Activated CD4-positive, alpha-beta T cell treated with anti-CD3 and anti-CD28 coated beads for 36 hours (primary cell): ENCODE measurements around the gene GSG1. TPM values are rescaled to one million over a fixed set of nuclear protein-coding genes. Genes with fewer than 3 reads are reported as not detected.
"Not testable (repeated sequence)": the region's sequence is repeated elsewhere in the genome, so short reads cannot be mapped to it uniquely, and the experiment has no call there.

ENCODE experiments used
- ATAC-seq: fragments of 200-7000 bp; cut with Tn5 transposase; one replicate; pipeline ENCODE4 v1.10.0; 2021; ENCODE audit warnings: mild to moderate bottlenecking, moderate library complexity
- CTCF ChIA-PET: fragments of 350-600 bp; sonication (Branson Sonifier 250); formaldehyde crosslinking; loops from one replicate; lab custom pipeline; 2021; ENCODE audit warnings: antibody characterized with exemption; lab: Charles Lee
- POLR2A ChIA-PET: fragments of 350-600 bp; sonication (Branson Sonifier 250); formaldehyde crosslinking; loops from one replicate; lab custom pipeline; 2021; ENCODE audit warnings: antibody characterized with exemption, inconsistent platforms; lab: Charles Lee
- DNase-seq: peaks from one replicate; pipeline ENCODE4 v3.0.0-alpha.2; 2020
- H3K27ac Mint-ChIP-seq: one replicate; pipeline ENCODE4 v1.8.0; 2021; ENCODE audit warnings: mixed read lengths
- H3K27me3 Mint-ChIP-seq: one replicate; pipeline ENCODE4 v1.8.0; 2021; ENCODE audit warnings: mixed read lengths
- H3K36me3 Mint-ChIP-seq: one replicate; pipeline ENCODE4 v1.8.0; 2021; ENCODE audit warnings: low read depth, mixed read lengths
- H3K4me1 Mint-ChIP-seq: one replicate; pipeline ENCODE4 v1.8.0; 2021; ENCODE audit warnings: mixed read lengths
- H3K4me3 Mint-ChIP-seq: one replicate; pipeline ENCODE4 v1.8.0; 2021; ENCODE audit warnings: mild to moderate bottlenecking, moderate library complexity, mixed read lengths
- H3K9me3 Mint-ChIP-seq: one replicate; pipeline ENCODE4 v1.8.0; 2021; ENCODE audit warnings: low read depth, mixed read lengths
- intact Hi-C, 2 experiments: fragments of 100-400 bp; cut with DNase I in 1 of 2; cut with micrococcal nuclease in 1 of 2; formaldehyde crosslinking; loops; one replicate each; pipeline versions ENCODE4 v1.14.2 to v1.15.1; 2022 to 2024; cut with DNase I, micrococcal nuclease
- total RNA-seq, 2 experiments: library from RNA; stranded (reverse); gene quantifications; one replicate each; pipeline ENCODE4 v1.2.3, GENCODE V29; 2021

The GSG1 gene
- total RNA-seq, 2 experiments from 2014 or later, result not detected

DNA sequence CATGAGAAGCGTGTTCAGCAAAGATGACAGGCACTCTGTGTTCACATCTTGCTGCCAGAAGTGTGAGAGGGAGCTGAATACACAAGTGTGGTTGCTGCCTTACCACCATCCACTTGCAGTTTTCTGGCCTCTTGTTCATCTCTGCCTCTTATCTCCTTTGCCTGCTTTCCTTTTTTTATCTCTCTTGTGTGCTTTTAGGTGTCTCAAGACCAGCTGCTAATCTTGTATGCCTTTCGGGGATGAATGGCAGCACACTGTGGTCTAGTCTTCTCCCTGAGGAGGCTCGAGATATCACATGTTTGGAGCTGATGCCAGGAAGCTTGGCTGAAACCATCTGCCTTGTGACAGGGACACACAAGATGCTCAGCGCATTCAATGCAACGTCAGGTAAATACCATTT lies 42.1 kb downstream of the GSG1 start:
- no peaks in the 10 kb centered on the region for H3K27me3 Mint-ChIP-seq
- no peak overlapping the region for H3K27ac Mint-ChIP-seq
- no peaks in the 10 kb centered on the region for H3K9me3 Mint-ChIP-seq
- intact Hi-C loops, result no loop called here
- ChIA-PET CTCF (interaction anchor here (0.8 kb wide), 1 partner anchor 151 kb away, joined by 3 read pairs; no protein-coding TSS in a partner anchor), POLR2A (no interaction called here)
- H3K4me3 Mint-ChIP-seq, result no peak overlapping the region
- H3K4me1 Mint-ChIP-seq, result peaks cover 4% of the 10 kb centered on the region
- ATAC-seq, result no peak
- DNase-seq, result no peak
- H3K36me3 Mint-ChIP-seq, result peaks cover 21% of the 10 kb centered on the region

DNA sequence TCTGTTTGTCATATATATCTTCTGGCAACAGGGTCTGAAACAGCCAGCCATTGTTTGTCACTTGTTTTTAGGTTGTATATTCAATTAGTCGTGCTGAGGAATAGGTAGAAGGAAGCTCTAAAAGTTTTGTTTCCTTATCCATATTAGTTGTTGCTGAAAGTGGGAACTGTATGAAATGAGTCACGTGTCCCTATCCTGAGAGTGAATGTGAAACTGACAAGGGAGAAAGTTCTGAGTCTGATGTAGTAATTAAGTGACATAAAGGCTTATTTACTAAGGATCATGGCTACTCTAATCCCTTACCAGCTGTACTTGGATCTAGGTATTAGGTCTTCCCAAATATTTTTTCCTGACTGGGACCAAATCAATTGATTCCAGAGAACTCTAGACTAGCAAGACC lies 42.9 kb downstream of the GSG1 start:
- CTCF ChIA-PET, result no interaction called here
- H3K27me3 Mint-ChIP-seq, result no peaks in the 10 kb centered on the region
- no peak overlapping the region for H3K27ac Mint-ChIP-seq
- POLR2A ChIA-PET, result no interaction called here
- H3K4me3 Mint-ChIP-seq, result no peak overlapping the region
- intact Hi-C loops, result no loop called here
- DNase-seq (no peak), ATAC-seq (no peak)
- peaks cover 27% of the 10 kb centered on the region for H3K36me3 Mint-ChIP-seq
- H3K4me1 Mint-ChIP-seq, result peaks cover 4% of the 10 kb centered on the region
- H3K9me3 Mint-ChIP-seq, result no peaks in the 10 kb centered on the region

DNA sequence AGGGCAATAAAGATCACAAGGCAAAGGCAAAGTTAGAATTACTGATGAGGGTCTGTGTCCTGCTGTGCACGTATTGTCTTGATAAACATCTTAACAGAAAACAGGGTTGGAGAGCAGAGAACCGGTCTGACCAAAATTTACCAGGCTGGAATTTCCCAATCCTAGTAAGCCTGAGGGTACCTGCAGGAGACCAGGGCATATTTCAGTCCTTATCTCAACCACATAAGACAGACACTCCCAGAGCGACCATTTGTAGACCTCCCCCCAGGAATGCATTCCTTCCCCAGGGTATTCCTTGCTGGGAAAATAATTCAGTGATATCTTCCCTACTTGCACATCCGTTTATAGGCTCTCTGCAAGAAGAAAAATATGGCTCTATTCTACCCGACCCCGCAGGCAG lies 49.9 kb downstream of the GSG1 start:
- POLR2A ChIA-PET, H3K27me3 Mint-ChIP-seq, intact Hi-C loops, DNase-seq, H3K4me3 Mint-ChIP-seq, H3K27ac Mint-ChIP-seq, ATAC-seq: not testable (repeated sequence)
- Mint-ChIP-seq H3K9me3 (peaks cover 11% of the 10 kb centered on the region), H3K4me1 (peaks cover 24% of the 10 kb centered on the region), H3K36me3 (peaks cover 21% of the 10 kb centered on the region)
- CTCF ChIA-PET, result interaction anchor here (1.0 kb wide), 1 partner anchor 45 kb away, joined by 3 read pairs; no protein-coding TSS in a partner anchor

DNA sequence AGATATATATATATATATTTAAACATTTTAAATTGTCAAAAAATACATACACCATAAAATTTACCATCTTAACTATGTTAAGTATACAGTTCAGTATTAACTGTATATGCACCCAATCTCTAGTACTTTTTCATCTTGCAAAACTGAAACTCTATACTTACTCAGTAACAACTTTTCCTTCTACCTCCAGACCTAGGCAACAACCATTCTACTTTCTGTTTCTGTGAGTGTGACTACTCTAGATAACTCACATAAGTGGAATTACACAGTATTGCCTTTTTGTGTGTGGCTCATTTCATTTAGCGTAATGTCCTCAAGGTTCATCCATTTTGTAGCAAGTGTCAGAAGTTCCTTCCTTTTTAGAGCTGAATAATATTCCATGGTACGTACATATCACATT lies 51.0 kb downstream of the GSG1 start:
- no peaks in the 10 kb centered on the region for H3K27me3 Mint-ChIP-seq
- peak overlapping the region; percentile 43 for H3K27ac Mint-ChIP-seq
- DNase-seq (no peak), ATAC-seq (peak; percentile 97)
- ChIA-PET POLR2A (no interaction called here), CTCF (interaction anchor here (0.7 to 1.6 kb wide), 3 partner anchors 160 to 265 kb away, joined by 3 read pairs; no protein-coding TSS in a partner anchor)
- no peak overlapping the region for H3K4me3 Mint-ChIP-seq
- intact Hi-C loops, result loop anchor here in 1 of 2 experiments (1.0 kb wide), 1 partner anchor 144 kb away; the partner anchor contains the start of gene EMP1
- H3K36me3 Mint-ChIP-seq, result peaks cover 16% of the 10 kb centered on the region
- peaks cover 13% of the 10 kb centered on the region for H3K9me3 Mint-ChIP-seq
- H3K4me1 Mint-ChIP-seq, result peaks cover 26% of the 10 kb centered on the region

DNA sequence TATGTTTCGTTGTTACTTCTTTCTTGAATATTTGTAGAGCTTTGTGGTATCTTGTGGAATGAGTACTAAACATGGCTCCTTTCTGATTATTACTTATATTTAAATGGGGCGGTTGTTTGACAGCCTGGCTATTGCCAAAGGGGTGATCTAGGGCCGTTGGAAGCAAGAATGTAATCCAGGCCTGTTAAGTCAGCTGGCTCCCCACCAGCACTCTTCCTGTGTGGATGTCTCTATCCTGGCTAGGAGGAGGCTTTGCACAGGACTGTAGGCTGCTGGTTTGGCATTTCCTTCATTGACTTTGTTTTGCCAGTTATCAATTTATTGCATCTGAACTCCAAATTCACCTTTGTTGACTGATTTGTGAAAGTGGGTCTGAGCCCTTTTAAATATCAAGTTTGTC lies 53.7 kb downstream of the GSG1 start:
- ChIA-PET POLR2A (no interaction called here), CTCF (no interaction called here)
- Mint-ChIP-seq H3K27me3 (no peaks in the 10 kb centered on the region), H3K9me3 (peaks cover 13% of the 10 kb centered on the region), H3K27ac (no peak overlapping the region), H3K4me1 (peaks cover 44% of the 10 kb centered on the region), H3K4me3 (no peak overlapping the region), H3K36me3 (peaks cover 5% of the 10 kb centered on the region)
- ATAC-seq (no peak), DNase-seq (no peak)
- intact Hi-C loops, result loop anchor here (5.0 kb wide), 2 partner anchors 153 to 263 kb away; partner anchors contain the start of gene APOLD1 (in 1 of the 2)

DNA sequence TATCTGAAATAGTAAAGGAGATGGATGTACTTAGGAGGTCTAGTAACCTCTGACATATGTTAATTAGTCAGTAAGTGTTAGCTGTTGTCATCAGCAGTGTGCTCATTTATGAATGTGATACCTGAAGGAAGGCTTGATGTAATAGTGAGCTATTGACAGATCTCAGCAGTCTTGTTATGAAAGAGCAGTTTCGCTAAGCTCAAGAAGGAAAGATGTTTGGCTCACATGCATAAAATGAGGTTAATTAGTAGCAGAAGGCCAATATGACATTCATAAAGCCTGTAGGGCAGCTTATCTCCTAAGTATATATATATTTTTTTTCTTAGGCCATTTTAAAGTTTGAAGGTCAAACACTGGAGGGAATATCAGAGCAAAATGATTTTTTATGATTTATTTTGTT lies 56.5 kb downstream of the GSG1 start:
- Mint-ChIP-seq H3K36me3 (peaks cover 2% of the 10 kb centered on the region), H3K27ac (peak overlapping the region; percentile 31), H3K4me1 (peaks cover 38% of the 10 kb centered on the region), H3K27me3 (peaks cover 5% of the 10 kb centered on the region), H3K9me3 (peaks cover 5% of the 10 kb centered on the region), H3K4me3 (no peak overlapping the region)
- ChIA-PET POLR2A (interaction anchor here (0.5 to 1.0 kb wide), 4 partner anchors 55 to 736 kb away, joined by 3 to 7 read pairs (median 4); partner anchors contain the start of gene EMP1), CTCF (interaction anchor here (1.2 to 1.8 kb wide), 5 partner anchors 19 to 679 kb away, joined by 3 to 6 read pairs (median 4); no protein-coding TSS in a partner anchor)
- DNase-seq (no peak), ATAC-seq (peak; percentile 86)
- intact Hi-C loops, result loop anchor here (1.0 to 5.0 kb wide), 4 partner anchors 56 to 260 kb away; partner anchors contain the start of genes APOLD1 (in 1 of the 2), EMP1 (in 1 of the 2) and GSG1 (in 1 of the 2)

DNA sequence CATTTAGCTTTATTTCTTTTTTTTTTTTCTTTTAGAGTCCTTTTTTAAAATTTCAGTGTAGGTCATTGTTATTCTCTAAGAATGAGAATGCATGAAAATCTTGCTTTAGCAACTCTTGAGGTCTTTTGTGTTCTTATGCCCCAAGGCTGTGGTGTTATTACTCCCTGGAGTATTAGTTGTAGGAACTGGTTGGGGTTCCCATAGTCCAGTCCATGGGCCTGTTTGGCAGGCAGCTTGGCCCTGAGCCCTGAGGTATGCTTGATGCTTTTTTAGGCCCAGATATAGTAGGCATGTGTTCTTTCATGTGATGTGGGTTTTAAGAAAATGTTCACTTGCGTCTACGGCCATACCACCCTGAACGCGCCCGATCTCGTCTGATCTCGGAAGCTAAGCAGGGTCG lies 57.7 kb downstream of the GSG1 start:
- Mint-ChIP-seq H3K27ac (no peak overlapping the region), H3K4me3 (peak overlapping the region; percentile 83), H3K36me3 (peaks cover 2% of the 10 kb centered on the region), H3K27me3 (peaks cover 5% of the 10 kb centered on the region), H3K9me3 (peaks cover 5% of the 10 kb centered on the region), H3K4me1 (peaks cover 31% of the 10 kb centered on the region)
- intact Hi-C loops, result loop anchor here (2.0 to 5.0 kb wide), 6 partner anchors 45 to 259 kb away; partner anchors contain the start of genes APOLD1 (in 1 of the 2), GSG1 (in 1 of the 2) and HEBP1 (in 1 of the 2)
- POLR2A ChIA-PET, result no interaction called here
- CTCF ChIA-PET, result interaction anchor here (0.6 to 3.3 kb wide), 10 partner anchors 20 to 678 kb away, joined by 3 to 13 read pairs (median 4); partner anchors contain the start of gene GPRC5A
- DNase-seq, result no peak
- no peak for ATAC-seq

DNA sequence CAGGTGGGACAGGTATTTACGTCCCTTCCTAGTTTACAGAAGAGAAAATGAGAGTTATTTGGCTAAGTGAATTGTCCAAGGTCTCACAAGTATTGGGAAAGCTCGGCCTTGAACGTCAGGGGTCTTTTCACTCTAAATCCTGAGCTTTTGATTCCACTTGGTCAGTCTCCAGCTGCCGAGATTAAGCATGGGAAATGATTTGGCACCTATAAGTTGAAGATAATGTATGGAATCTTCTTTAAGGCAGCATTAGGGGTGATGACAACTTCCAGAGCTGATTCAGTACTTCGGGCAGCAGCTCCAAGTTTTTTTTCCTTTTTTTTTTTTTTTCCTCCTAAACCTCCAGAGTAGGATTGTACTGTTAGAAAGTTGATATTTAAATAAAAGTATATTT lies 58.6 kb downstream of the GSG1 start:
- H3K9me3 Mint-ChIP-seq, result peaks cover 5% of the 10 kb centered on the region
- H3K36me3 Mint-ChIP-seq, result peaks cover 2% of the 10 kb centered on the region

DNA sequence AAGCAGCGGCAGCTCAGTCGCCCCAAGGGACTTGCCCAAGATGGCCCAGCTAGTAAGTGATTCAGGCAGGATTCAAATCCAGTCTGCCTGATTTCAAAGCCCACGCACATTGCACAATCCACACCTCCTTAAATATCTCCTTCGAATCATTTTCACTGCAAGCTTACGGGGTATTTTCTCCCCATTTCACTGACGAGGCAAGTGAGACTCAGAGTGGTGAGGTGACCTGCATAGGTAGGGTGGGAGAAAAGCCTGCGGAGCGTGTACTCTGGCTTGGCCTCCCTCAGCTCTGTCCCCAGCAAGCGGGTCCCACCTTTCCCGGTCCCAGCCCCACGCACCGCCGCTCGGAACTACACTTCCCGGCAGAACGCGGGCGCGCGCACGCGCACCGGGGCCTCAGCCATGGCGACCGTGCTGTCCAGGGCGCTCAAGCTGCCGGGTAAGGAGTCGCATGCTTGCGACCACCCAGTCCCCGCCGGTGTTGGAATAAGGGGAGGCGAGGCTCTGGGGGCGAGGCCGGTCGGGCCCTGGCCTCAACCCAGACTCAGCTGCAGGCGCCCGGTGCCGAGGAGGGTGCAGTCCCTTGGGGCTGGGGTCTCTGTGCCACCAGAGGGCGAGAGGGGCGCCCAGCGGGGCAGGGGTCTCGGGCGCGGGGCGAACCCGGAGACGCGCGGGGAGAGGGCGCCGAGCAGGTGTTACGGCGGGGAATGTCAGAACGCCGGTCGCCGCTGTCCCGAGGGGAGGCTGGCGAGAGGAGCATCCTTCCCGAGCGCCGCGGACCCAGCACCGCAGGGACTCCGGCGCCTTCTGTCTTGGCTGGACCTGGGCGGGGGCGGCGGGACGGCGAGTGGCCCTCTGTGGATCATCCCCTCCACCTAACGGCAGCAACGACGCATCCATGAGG lies 59.2 kb downstream of the GSG1 start, which contains the start of gene FAM234B:
FAM234B (plus strand) TSS at position 380 of the 904 bp plus-strand sequence; CDS start at position 403, 23 bp downstream.
- Mint-ChIP-seq H3K36me3 (peaks cover 2% of the 10 kb centered on the region), H3K27me3 (peaks cover 5% of the 10 kb centered on the region), H3K9me3 (peaks cover 5% of the 10 kb centered on the region), H3K4me3 (peak within 1 kb of the TSS; percentile 83), H3K27ac (peak within 1 kb of the TSS; percentile 77), H3K4me1 (peaks cover 27% of the 10 kb centered on the region)
- ChIA-PET CTCF (interaction anchor here (0.6 to 3.3 kb wide), 15 partner anchors 7 to 225 kb away, joined by 3 to 13 read pairs (median 3); no protein-coding TSS in a partner anchor), POLR2A (interaction anchor here (0.6 to 0.8 kb wide), 3 partner anchors 43 to 167 kb away, joined by 4 to 7 read pairs (median 4); no protein-coding TSS in a partner anchor)
- ATAC-seq (peak; percentile 88), DNase-seq (peak; percentile 85)
- intact Hi-C loops, result loop anchor here (1.0 to 5.0 kb wide), 5 partner anchors 43 to 168 kb away; partner anchors contain the start of gene HEBP1 (in 2 of the 2)

More for the DNA sequence above, 58.6 kb downstream of the GSG1 start:
- H3K27ac Mint-ChIP-seq, result peak overlapping the region; percentile 17
- POLR2A ChIA-PET, result interaction anchor here (0.7 kb wide), 1 partner anchor 308 kb away, joined by 3 read pairs; no protein-coding TSS in a partner anchor
- CTCF ChIA-PET, result interaction anchor here (0.6 to 3.3 kb wide), 10 partner anchors 20 to 226 kb away, joined by 3 to 13 read pairs (median 3); partner anchors contain the start of gene GPRC5A
- ATAC-seq (no peak), DNase-seq (no peak)
- H3K4me1 Mint-ChIP-seq, result peaks cover 29% of the 10 kb centered on the region
- peak overlapping the region; percentile 83 for H3K4me3 Mint-ChIP-seq
- intact Hi-C loops, result loop anchor here (1.0 to 5.0 kb wide), 7 partner anchors 44 to 258 kb away; partner anchors contain the start of genes HEBP1 (in 2 of the 2) and APOLD1 (in 1 of the 2)
- H3K27me3 Mint-ChIP-seq, result peaks cover 5% of the 10 kb centered on the region

DNA sequence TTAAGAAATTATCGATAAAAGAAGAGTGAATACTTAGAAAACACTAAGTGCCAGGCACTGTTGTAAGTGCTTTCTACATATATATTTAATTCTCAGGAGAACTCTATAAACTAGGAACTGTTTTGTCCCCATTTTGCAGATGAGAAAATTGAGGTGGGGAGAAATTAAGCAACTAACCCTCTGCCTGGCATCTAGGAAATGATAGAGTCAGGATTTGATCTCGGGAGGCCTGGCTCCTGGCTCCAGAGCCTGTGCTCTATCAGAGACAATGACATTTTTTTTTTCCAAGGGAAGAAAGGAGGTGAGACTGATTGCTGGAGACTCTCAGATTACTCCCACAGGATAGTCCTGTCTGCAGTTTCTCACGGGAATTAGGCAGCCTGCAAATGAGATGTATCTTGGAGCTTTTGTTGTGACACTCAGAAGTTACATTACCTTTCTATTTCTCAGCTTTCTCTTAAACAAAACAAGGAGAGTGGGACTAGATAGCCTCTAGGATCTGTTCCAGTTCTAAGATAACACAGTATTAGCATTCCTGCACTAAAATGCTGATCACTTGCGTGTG lies 60.7 kb downstream of the GSG1 start:
- DNase-seq, result no peak
- CTCF ChIA-PET, result interaction anchor here (1.0 to 3.3 kb wide), 5 partner anchors 8 to 213 kb away, joined by 3 to 13 read pairs (median 5); no protein-coding TSS in a partner anchor
- Mint-ChIP-seq H3K27ac (no peak overlapping the region), H3K4me1 (peaks cover 19% of the 10 kb centered on the region), H3K27me3 (peaks cover 5% of the 10 kb centered on the region), H3K9me3 (no peaks in the 10 kb centered on the region), H3K4me3 (no peak overlapping the region), H3K36me3 (no peaks in the 10 kb centered on the region)
- intact Hi-C loops, result loop anchor here in 1 of 2 experiments (5.0 kb wide), 1 partner anchor 170 kb away; no protein-coding TSS in a partner anchor
- POLR2A ChIA-PET, result no interaction called here
- no peak for ATAC-seq
